CD4-positive, alpha-beta T cell treated with Interleukin-21 for 1 hour (primary cell): ENCODE data around the gene DUSP7.

Experiments used
- DNase-seq: peaks from one replicate; pipeline ENCODE4 v3.0.0-alpha.2; 2020

The DUSP7 gene

DNA sequence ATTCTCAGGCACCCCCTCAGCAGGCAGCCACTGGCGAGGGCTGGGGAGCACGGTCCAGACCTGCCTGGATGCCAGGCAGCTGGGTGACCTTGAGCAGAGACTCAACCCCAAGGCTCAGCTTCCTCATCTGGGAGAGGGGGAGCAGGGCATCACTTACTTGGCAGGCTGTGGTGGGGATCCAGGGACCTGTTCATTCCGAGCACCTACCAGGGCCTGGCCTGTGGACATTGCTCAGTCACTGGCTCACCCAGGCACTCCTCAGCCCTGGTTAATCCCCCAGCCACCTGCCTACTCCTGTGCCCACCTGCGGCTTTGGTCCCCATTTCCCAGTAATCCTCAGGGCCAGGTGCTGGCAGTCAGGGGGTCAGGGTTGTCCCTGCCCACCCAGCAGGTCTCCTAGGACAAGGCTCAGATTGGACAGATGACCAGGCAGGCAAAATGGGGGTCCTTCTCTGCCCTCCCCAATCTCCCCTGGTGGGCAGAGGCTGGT is 51.4 kb downstream of the DUSP7 start:
- no peak for DNase-seq

DNA sequence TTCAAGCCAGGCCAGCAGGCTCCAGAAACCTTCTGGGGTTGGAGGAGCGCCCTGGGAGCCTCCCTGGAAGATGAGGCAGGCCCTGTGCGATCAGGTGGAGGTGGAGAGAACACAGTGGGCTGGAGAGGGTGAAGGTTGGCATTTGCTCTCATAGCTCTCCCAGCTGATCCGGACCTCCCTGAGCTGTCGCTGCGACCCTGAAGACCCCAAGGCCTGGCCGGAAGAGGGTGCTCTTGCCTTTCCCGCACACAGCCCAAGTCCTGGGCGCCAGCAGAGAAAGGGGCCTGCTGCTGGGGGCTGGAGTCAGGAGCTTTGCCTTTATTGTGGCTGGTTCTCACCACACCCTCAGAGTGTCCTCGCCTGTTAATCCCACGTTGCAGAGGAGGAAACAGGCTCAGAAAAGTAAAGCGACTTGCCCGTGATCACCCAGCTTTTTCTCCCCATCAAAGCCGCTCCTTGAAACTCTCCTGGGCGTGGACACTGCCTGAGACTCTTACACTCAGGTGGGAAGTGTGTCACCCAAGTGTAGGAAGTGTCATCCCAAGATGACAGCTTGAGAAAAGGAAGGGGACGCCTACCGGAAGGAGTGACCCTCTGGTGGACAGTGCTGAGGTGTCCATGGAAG is 52.1 kb downstream of the DUSP7 start:
- no peak for DNase-seq

- no peak for DNase-seq
Measured at GRCh38 chr3:52002748-52003147, 53.6 kb downstream of the DUSP7 start.

DNA sequence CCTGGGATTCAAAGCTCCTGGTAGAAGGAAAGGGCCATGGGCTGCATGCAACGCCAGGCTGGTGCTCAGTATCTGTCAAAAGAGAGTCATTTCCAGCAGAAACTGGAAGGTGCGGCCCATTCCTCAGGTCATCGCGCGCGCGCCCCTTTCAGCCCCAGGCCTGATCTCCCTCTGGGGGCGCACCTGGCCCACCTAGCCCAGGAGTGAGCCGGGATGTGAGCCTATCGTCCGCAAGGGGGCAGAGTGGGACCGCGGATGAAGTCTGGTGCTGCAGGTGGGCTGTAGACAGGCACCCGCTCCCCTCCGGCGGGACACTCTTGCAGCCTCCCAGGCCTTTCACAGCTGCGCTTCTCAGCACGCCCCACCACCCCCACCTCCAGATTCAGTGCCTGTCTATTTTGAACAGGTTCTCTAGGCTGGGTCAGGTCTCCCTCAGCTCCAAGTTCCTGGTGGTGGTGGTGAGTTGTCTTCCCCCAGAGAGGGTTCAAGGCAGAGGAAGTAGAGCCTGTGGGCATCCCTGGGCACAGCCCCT is 54.9 kb downstream of the DUSP7 start:
- peak; percentile 89 for DNase-seq

GRCh38 chr3:51999846-52000245 is 56.5 kb downstream of the DUSP7 start:
- DNase-seq, result no peak
